Bronchial epithelial cell (primary cell): ENCODE results near the gene RFTN2. TPM values are rescaled to one million over a fixed set of nuclear protein-coding genes. Genes with fewer than 3 reads are reported as not detected.
"Not testable (repeated sequence)": the region's sequence is repeated elsewhere in the genome, so short reads cannot be mapped to it uniquely, and the experiment has no call there.

Experiments used
- DNase-seq: peaks from one replicate; pipeline ENCODE4 v3.0.0-alpha.2; 2010; ENCODE audit warnings: low read depth
- FAIRE-seq: peaks from 2 replicates; lab custom pipeline; 2011; peaks lifted over from hg19 to GRCh38; lab: Jason Lieb, UNC
- H3K27me3 ChIP-seq: 2 replicates; pipeline ENCODE4 v1.5.1; 2011; ENCODE audit warnings: low read length; ENCODE audit not compliant: control insufficient read depth, insufficient read depth
- H3K36me3 ChIP-seq: 2 replicates; pipeline ENCODE4 v1.5.1; 2011; ENCODE audit warnings: low read length; ENCODE audit not compliant: control insufficient read depth, insufficient read depth
- H3K4me3 ChIP-seq: 2 replicates; pipeline ENCODE4 v1.5.1; 2011; ENCODE audit warnings: mild to moderate bottlenecking, low read depth, low read length, control low read depth
- total RNA-seq: library from RNA; depleted of rRNA; stranded (reverse); fragments of >200 nt; gene quantifications from 2 replicates; pipeline ENCODE4 v1.2.1, GENCODE V29; 2014
- TF ChIP-seq, protein P1 (sequence below): IDR thresholded peaks from 2 replicates; pipeline ENCODE4 v1.5.1; 2011; ENCODE audit warnings: mild to moderate bottlenecking, moderate library complexity, low read length, control low read depth, inconsistent platforms; ENCODE audit not compliant: insufficient read depth, severe bottlenecking

The RFTN2 gene
- total RNA-seq, 1 donor from 2014 or later: under 0.01 TPM

DNA sequence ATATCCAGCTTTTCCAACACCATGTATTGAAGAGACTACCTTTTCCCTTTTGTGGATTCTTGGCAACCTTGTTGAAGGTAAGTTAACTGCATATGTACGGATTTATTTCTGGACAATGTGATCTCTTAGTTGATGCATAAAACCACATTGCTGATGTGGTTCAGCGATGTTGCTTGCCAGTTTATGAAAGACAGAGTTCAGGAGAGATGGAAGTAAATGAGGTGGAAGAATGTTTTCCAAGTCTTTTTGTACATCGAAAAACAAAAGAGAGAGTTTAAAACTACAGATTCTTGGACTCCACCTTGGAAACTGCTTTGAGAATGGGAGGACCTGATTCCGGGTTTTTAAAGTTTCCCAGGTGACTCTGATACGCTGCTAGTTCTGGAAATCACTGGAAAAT, 115.7 kb downstream of the RFTN2 start:
- no peak for FAIRE-seq

GRCh38 chr2:197558393-197558792, 117.0 kb downstream of the RFTN2 start:
- DNase-seq (peak; percentile 12), FAIRE-seq (no peak)
- Histone ChIP-seq H3K4me3 (no peak overlapping the region), H3K36me3 (no peaks in the 10 kb centered on the region), H3K27me3 (no peaks in the 10 kb centered on the region)
- TF ChIP-seq, protein P1, sequence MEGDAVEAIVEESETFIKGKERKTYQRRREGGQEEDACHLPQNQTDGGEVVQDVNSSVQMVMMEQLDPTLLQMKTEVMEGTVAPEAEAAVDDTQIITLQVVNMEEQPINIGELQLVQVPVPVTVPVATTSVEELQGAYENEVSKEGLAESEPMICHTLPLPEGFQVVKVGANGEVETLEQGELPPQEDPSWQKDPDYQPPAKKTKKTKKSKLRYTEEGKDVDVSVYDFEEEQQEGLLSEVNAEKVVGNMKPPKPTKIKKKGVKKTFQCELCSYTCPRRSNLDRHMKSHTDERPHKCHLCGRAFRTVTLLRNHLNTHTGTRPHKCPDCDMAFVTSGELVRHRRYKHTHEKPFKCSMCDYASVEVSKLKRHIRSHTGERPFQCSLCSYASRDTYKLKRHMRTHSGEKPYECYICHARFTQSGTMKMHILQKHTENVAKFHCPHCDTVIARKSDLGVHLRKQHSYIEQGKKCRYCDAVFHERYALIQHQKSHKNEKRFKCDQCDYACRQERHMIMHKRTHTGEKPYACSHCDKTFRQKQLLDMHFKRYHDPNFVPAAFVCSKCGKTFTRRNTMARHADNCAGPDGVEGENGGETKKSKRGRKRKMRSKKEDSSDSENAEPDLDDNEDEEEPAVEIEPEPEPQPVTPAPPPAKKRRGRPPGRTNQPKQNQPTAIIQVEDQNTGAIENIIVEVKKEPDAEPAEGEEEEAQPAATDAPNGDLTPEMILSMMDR: no peak

More for the DNA sequence above, 115.7 kb downstream of the RFTN2 start:
- no peaks in the 10 kb centered on the region for H3K27me3 ChIP-seq
- no peak for DNase-seq
- no peak overlapping the region for H3K4me3 ChIP-seq
- H3K36me3 ChIP-seq: no peaks in the 10 kb centered on the region
- TF ChIP-seq, protein P1: no peak

- no peaks in the 10 kb centered on the region for H3K36me3 ChIP-seq
- TF ChIP-seq, protein P1: no peak
- H3K4me3 ChIP-seq: no peak overlapping the region
- FAIRE-seq: no peak
- DNase-seq: no peak
- no peaks in the 10 kb centered on the region for H3K27me3 ChIP-seq
Measured at GRCh38 chr2:197556456-197556855, 118.9 kb downstream of the RFTN2 start.

DNA sequence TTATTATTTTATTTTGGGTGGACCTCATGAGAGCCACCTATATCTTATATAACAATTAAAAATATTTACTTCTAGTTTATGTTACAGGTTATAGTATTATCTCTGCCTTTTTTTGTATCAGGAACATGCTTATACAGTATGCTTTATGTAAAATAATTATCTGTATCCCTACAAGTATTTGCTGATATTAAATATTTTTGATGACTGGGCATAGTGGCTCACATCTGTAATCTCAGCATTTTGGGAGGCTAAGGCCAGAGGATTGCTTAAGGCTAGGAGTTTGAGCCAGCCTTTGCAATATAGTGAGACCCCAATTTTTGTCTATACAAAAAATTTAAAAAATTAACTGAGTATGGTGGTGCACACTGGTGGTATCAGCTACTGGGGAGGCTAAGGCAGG, 119.9 kb downstream of the RFTN2 start:
- H3K27me3 ChIP-seq: no peaks in the 10 kb centered on the region
- no peak overlapping the region for H3K4me3 ChIP-seq
- no peak for FAIRE-seq
- no peak for DNase-seq
- no peaks in the 10 kb centered on the region for H3K36me3 ChIP-seq
- TF ChIP-seq, protein P1: no peak

GRCh38 chr2:197551260-197551659, 124.1 kb downstream of the RFTN2 start:
- not testable (repeated sequence) for H3K27me3 ChIP-seq, DNase-seq, FAIRE-seq, H3K36me3 ChIP-seq, H3K4me3 ChIP-seq

DNA sequence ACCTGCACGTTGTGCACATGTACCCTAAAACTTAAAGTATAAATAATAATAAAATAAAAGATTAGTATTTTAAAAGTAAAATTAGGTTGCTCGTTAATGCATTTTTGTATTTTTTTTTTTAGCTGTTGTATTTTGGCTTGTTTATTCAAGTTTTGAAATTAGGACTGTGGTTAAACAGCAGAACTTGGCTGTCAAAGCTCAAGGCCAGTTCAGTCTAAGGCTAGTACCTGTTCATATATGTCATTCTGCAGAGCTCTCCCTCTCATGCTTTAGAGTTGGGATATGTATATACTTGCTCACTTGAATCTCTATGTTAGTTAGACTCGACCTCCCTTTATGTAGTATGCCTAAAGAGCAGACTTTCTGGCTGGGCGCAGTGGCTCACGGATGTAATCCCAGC, 126.8 kb downstream of the RFTN2 start:
- TF ChIP-seq, protein P1: no peak
- DNase-seq (no peak), FAIRE-seq (no peak)
- Histone ChIP-seq H3K4me3 (no peak overlapping the region), H3K36me3 (peaks cover 4% of the 10 kb centered on the region), H3K27me3 (no peaks in the 10 kb centered on the region)
